Cerebellar nuclear complex (tissue), 1 donor: ENCODE results near the gene SMG6.
"Not testable (repeated sequence)": the region's sequence is repeated elsewhere in the genome, so short reads cannot be mapped to it uniquely, and the experiment has no call there.

ENCODE experiments used
- DNase-seq, 2 experiments: peaks; one replicate each; lab custom pipeline; 2025; lab: John Stamatoyannopoulos, UW

Gene SMG6

DNA sequence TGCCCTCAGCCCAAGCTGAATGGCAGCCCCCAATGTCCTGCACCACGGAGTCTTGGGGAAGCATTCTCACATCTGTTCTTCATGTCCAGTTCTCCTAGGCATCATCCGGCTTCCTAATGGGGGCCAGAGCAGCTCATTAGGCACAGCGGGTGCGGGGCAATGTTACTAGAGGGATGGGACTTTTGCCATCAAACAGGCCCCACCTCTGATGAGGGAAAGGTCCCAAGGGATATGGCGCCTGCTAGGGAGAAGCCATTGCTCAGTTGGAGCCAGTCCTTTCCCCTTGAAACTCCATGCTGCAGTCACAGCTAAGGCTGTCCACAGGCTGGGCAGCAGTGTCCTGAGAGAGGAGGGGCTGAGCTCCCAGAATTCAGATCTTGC is 275.4 kb downstream of the SMG6 start:
- no peak for DNase-seq

DNA sequence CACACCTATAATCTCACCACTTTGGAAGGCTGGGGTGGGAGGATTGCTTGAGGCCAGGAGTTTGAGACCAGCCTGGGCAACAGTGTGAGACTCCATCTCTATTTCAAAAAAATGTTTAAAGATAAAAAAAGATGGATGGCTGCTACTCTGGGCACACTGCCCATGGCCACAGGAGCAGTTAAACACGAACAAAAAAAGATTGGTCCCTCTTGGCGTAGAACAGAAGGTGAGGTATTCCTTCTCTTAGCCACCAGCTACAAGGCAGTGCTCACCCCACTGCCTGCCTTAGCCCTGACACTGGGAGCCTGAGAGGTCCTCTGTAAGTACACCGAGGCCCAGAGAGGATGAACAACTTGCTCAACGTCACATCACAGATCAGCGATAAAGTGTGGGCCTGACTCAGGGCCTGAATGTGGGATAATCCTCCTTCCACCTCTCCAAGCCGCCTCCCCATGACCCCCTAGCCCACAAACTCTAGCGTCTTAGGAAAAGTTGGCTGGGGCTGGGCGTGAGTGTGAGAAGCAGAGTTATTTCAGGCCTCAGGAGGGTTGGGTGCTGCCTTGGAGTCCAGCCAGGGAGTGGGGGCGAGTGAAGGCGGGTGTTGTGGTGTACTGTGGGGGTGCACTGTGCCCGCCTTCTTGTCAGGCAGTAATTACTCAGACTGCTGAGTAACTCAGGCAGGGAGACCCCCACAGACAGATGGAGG is 275.9 kb downstream of the SMG6 start:
- no peak for DNase-seq

DNA sequence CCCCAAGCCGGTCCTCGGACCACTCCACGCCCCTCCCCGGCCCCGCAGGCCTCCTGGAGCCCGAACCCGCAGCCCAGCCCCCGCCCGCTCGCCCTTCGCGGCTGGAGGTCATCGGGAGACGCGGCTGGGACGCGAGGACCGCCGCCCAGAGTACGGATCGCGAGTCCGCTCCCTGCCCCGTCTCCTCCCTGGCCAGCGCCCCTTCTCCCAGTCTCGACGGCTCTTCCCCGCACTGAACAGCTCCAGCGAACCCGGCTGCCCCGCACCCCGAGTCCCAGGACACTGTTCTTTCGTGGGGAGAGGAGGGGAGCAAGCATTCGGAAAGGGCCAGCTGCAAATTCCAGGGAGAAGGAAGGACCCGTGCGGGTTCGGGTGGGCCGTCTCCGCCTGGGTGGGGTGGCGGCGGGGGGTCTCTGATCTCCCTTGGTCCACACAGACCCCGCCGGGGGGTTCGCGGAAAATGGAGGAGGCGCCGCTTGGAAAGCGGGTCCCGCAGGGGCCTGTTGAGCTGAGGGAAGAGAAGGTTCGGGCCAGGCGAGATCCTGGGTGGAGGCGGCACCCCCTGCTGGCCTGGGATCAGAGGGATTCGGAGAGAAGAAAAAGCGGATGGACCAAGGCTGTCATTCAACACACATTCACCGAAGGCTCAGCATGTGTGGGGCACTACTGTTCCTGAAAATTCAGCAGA is 277.8 kb downstream of the SMG6 start:
- DNase-seq: no peak

DNA sequence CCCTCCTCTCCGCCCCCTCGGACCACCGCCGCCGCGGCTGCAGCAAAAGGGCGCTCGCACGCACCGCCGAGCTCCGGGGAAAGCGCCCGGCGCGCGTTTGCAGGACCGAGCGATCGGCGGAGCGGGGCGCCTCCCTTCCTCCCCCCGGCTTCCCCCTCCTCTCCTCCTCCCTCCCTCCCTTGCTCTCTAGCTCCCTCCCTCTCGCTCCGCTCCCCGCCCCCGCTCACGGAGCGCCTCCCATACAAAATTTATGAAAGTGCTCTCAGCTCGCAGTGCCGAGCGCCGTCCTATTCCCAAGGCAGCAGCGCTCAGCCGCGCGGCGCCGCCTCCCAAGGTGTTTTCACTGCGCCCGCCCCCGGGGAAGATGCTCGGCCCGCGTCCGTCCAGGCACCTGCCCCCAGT is 278.4 kb downstream of the SMG6 start, which contains the start of gene RTN4RL1:
Gene RTN4RL1, minus strand, starts transcription at position 115 of the 402 bp plus-strand sequence. CDS start 469 bp downstream, outside the sequence.
- DNase-seq: peak in 1 of 2 experiments; percentile 59

DNA sequence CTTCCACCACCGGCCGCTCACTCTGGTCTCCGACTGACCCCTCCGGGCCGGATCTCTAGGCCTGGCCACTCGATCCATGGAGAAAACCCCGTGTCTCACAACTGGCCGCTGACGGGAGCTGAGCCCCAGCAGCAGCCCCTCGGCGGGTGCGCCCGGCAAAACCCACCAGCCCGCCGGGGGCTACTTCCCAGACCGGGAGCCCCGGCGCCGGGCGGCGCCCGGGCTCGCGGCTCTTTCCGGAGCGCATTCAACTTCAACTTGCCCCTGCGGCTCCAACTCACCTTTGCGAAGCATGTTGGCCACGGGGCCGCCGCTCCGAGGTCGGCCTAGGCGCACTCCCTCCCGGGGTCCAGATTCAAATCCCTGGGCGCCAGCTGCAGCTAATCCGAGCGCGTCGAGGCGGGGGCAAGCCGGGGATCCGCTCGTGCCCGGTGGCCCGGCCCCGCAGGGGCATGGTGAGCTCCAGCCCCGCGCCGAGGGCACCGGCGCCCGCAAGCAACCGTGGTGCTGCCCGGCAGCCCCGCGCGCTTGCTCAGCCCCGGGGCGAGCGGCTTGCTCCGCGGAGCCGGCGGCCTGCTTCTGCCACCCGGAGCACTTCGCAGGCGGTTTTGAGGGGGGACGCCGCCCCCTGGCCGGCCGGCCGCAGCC is 278.9 kb downstream of the SMG6 start:
- DNase-seq: no peak

DNA sequence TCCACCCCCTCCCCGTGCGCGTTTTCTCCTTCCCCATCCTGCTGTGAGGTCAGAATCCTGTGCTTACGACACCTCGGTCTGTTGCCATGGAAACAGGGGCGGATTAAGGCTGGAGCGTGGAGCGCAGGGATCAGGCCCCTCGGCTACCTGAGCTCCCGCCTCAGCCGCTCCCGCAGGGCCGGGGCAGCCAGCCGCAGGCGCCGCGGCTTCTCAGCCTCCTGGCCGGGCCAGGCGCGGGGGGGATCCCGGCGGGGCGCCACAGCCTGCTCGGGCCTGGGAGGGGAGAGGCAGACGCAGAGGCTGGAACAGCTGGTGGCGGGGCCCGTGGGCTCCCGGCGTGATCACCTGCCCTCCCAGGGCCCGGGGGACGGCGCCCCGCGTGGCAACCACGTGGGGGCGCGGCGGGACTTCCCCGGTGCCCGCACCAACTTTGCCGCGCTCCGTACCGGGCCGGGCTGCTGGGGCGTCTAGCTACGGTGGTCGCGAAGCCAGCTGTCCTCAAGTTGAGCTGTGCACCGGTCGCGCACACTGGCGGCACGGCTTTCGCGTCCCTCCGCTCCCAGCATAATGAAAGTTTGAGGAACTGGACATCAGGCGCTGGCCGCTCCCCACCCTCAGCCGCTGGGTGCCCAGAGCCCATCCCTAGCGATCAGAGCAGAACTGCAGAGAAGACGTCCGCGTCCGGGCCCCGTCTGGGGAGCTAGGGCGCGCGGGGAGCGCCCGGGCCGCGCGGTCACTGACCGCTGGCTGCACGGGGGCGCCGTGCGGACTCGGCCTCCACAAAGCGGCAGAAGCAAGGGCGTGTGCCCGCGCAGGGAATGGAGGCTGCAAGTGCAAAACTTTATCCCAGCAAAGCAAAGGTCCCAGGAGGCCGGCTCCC is 279.7 kb downstream of the SMG6 start:
- DNase-seq: no peak

DNA sequence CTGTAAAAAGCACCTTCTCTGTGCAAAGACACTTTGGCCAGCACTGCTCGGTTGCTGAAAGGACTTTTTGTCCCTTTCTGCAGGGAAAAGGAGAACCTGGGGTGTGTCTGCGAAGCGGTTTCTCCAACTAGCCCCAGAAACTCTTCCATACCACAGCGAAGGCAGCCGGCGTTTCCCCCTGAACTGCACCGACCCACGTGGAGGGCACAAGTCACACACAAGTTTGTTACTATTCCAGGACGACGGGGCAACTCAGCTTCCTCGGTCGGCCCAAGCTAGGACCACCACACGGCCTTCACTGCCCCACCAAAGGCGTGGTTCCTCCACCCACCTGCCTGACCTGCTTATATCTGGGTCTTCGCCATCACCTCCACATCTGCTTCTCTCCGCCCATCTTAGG is 280.3 kb downstream of the SMG6 start:
- no peak for DNase-seq

DNA sequence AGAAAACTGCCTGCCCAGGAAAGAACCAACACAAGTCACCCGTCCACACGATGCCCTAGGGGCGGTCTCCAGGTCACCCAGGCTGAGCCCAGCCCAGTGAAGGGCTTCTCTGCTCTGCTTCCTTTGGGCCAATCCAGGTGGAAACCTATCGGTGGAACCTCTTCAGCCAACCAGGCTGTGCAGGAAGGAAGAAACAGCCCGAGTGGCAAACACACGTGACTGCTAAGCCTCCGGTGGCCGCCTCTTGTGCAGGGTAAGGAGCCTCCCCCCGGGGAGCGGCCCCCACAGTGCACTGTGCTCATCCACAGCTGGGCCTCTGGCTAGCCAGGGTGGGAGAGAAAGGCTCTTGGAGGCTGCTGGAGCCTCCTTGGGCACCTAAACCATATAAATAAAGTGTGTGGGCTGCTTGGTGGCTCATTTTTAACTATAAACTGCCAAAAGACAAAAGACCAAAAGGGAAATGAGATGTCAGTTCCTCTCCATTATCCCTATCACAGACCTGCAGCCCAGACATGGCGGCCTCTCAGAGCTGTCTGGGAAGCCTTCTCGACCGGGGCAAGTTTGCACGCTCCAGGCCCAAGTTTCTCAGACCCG is 280.8 kb downstream of the SMG6 start:
- no peak for DNase-seq

DNA sequence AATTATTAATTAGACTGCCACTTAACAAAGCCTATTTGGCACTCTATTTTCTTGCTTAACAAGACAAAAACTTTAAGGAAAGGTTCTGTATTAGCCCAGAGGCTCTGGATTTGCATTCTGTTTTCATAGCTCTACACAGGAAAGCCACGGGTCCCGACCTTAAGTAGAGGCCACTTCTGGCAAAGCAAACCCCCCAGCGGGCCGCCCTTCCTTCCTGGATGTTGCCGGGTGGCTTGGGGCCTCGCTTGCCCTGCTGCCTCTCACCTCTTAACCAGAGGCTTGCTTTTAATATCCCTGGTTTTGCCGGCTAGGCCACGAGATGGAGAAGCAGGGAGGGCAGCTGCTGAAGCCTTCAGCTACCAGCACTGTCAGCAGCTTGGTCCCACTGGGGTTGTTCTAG is 282.9 kb downstream of the SMG6 start:
- no peak for DNase-seq

DNA sequence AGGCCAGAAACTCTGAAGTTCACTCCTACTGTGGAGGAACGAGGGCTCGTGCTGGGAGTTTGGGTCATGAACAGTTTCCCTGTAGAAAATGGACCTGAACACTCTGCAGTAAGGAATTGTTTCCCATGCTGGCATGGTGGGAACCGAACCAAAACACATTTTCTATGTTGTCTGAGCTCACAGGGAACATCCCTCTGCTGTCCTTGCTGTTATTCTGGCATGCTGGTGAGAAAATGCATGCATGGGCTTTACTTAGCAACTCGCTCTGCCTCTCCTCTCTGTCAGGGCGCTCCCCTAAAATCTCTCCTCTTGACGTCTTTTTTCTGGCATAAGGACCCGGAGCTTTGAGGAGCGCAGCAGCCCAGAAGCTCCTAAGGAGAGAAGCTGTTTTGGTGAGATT is 283.9 kb downstream of the SMG6 start:
- no peak for DNase-seq

DNA sequence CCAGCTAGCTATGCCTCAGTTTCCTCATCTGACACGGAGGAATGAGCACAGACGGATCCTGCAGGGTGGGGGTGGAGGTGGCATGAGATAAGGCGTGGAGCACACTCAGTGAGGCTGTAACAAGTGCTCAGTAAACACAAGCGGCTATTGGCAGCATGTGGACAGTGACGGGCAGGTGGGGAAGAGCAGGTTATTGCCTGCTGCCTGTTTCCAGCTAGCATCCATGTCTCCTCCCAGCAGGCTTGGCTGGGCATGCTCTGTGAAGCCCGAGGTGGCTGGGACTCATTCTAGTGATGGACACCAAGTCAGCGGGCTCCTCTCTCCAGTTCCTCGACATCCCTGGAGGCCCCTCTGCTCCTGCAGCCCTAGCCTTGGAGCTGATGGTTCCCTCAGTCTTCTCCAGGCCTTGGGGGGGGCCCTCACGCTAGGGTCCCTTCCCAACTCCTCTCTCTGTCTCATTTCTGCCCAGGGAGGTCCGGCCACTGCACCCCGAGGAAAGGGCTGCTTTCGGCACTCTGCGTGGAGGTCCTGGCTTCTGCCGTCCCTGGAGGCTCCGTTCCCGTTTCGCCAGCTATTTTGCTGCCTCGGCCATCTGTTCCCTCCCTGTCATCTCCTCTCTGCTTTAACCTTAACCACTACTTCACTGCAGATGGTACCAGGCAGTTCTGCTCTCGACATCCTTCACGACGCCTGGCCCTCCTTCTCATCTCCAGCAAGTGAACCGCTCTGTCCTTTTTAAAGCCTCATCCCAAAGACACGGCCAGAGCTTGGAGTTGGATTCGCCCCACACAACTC is 284.7 kb downstream of the SMG6 start:
- peak in 1 of 2 experiments; percentile 52 for DNase-seq

DNA sequence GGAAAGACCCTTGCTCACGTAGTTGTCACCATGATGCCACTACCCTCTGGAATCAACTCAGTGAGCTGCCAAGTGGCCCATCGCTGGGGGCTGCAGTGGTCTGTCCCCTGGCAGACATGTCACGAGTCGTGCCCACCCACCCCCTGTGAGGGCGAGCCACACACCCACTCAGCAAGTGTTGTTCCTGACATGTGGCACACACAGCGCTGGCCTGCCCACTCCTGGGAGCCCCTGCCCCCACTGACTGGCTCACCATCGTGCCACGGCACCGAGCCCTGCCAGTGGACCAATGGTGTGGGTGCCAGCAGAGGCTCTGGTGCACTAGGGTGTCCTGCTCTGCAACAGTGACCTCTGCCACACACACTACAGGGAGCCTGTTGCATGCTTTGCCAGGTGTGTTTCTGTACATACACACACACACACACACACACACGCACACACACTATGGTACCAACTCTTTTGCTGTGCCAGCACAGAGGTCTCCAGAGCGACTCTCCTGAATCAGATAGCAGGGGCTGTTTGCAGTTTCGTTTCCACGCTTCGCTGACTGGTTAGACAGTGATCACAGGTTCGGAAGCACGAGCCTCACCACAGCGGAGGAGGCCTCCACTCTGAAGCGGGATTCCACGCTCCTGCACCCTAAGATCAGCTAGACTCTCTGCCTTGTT is 286.2 kb downstream of the SMG6 start:
- no peak for DNase-seq

DNA sequence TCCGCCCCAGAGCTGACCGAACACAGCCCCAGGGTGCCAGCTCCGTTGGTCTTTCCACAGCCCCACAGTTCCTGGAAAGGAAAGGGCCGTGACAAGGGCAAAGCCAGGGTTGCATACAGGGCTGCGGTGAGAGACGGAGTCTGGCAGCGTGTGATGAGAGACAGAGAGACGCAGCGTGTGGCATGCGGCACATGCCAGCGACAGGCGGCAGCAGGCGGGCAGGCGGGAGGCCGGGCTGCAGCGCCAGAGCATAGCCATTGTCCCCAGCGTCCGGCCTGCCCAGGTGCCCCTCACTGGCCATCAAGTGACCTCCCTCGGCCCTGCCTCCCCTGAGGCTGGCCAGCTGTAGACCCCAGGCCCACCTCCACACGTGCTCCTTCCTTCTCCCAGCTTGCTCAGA is 287.1 kb downstream of the SMG6 start:
- no peak for DNase-seq

DNA sequence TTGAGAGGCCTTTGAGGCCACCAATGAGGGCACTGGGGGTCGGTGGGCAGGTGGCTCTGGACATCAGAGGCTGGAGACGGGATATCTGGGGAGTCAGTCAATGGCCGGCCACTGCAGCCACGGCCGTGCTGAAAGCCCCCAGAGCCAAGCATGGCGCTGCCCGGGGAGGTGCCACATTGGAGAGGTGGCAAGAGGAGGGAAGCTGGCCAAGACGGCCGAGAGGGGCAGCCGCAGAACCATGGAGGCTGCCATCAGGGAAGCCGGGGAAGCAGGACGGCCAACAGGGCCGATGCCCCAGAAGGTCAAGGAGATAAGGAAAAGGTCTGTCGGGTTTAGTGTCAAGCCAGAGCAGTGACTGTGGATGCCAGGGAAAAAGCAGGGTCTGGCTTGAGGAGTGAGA is 288.3 kb downstream of the SMG6 start:
- DNase-seq: no peak

DNA sequence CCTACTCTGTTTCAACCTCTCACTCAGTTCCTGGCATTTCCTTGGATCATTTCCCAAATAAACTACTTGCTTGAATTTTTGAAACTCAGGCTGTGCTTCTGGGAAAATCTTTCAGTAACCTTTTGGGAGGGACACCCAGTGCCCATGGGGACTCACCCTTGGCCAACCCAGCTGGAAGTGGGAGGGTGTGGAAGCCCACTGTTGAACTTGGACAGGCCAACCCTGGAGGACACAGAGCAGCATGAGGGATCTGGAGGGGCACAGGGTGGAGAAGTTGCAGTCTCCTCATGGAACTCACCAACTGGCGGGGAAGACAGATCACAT is 289.6 kb downstream of the SMG6 start:
- DNase-seq: no peak

DNA sequence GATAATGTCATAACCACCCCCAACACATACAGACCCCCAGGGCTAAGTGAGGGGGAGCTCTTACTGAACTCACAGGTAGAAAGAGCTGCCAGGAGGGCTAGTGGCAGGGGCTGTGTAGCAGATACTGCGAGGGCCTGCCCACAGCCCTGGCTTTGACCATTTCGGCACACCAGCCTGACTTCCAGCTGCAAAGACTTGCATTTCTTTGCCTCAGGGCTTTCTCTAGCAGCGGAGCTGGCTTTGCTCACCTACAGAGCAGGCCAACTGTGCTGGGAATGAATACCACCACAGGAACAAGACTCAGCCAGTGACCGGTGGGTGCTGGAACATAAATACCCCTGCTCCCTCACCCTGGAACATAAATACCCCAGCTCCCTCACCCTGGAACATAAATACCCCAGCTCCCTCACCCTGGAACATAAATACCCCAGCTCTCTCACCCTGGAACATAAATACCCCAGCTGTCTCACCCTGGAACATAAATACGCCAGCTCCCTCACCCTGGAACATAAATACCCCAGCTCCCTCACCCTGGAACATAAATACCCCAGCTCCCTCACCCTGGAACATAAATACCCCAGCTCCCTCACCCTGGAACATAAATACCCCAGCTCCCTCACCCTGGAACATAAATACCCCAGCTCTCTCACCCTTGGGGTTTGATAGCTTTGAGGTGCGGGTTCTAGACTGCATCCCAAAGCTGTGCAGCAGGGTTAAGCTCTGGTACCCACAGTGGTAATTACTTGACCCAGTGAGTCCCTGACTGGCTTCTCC is 290.2 kb downstream of the SMG6 start:
- not testable (repeated sequence) for DNase-seq

DNA sequence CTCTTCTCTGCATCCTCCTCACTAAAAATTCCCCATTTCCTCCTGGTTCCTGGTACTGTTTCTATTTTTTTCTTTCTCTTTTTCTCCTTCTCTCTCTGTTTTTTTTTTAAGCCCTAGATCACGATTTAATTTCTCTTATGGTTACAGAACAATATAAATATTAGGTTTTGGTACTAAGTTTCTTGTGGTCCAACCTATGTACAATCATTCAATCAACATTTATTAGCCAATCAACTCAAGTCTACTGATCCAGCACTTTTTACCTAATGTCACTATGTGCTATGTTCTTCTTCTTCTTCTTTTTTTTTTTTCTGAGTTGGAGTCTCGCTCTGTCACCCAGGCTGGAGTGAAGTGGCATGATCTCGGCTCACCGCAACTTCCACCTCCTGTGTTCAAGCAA is 291.1 kb downstream of the SMG6 start:
- no peak for DNase-seq

DNA sequence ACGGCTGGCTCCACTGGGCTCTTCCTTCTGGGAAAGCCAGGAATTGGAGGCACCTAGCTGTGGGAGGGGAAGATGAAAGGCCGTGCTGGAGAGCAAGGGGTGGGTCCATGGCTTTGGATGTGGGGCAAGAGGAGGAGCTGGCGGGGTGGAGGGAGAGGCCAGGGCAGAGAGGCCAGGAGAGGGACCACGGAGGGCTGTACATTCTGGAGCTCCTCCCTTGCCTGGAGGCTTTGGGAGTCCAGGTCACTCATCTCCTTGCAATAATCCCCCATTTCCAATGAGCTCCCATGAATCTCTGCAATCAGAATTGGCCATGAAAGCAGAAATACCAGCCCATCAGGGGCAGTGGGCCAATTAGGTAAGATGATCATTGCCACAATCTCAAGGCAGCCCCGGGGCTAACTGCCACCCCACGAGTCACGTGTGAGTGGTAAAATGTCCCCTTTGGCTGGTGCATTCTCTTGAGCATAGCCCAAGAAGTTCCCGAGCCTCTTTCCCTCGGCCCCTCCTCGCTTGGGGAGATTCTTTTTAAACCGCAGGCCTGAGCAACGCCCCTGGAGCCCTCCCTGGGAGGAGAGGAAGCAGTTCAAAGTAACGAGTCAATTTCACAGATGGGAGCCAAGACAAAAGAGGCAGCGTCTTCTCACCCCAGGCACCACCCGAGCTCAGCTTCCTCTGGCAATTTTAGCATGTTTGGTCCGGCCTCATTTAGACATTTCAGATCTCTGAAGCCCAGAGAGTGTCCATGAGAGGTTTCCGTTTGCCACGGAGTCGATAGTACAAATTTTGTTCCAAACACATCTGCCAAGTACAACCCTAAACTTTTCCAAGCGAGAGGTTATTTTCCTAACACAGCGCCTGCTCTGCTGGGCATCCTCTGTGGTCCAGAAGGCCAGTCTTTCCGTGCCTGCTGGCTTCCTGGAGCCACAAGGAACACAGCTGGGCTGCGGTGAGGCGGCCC is 291.9 kb downstream of the SMG6 start:
- no peak for DNase-seq
